Stimulated activated naive B cell treated with anti-CD40 and anti-IgM and Interleukin-4, amounts not matched to agents 10 μg/mL and 1 μg/mL and 100 μg/mL, for 72 hours (primary cell): ENCODE results near the gene LLGL2.

Experiments used
- ATAC-seq, 2 donors: fragments of 150-1000 bp; cut with Tn5 transposase; replicated peaks; 2 replicates each; pipeline ENCODE4 v1.10.0; 2021; ENCODE audit warnings: moderate library complexity in 1 of 2
- DNase-seq: peaks from one replicate; pipeline ENCODE4 v3.0.0; 2021
- H3K27ac Mint-ChIP-seq: one replicate; pipeline ENCODE4 v1.8.0; 2022; ENCODE audit warnings: mild to moderate bottlenecking, mixed read lengths
- H3K27me3 Mint-ChIP-seq, 2 donors: one replicate each; pipeline ENCODE4 v1.8.0; 2022; ENCODE audit warnings: mixed read lengths in 2 of 2
- H3K36me3 Mint-ChIP-seq, 2 donors: one replicate each; pipeline ENCODE4 v1.8.0; 2022; ENCODE audit warnings: mixed read lengths in 2 of 2, mild to moderate bottlenecking in 1 of 2
- H3K4me1 Mint-ChIP-seq, 2 donors: one replicate each; pipeline ENCODE4 v1.8.0; 2022; ENCODE audit warnings: mixed read lengths in 2 of 2, mild to moderate bottlenecking in 1 of 2
- H3K4me3 Mint-ChIP-seq, 2 donors: one replicate each; pipeline ENCODE4 v1.8.0; 2022; ENCODE audit warnings: mild to moderate bottlenecking in 2 of 2, mixed read lengths in 2 of 2, moderate library complexity in 1 of 2
- H3K9me3 Mint-ChIP-seq, 2 donors: one replicate each; pipeline ENCODE4 v1.8.0; 2022; ENCODE audit warnings: mixed read lengths in 2 of 2, mild to moderate bottlenecking in 1 of 2

The LLGL2 gene

DNA sequence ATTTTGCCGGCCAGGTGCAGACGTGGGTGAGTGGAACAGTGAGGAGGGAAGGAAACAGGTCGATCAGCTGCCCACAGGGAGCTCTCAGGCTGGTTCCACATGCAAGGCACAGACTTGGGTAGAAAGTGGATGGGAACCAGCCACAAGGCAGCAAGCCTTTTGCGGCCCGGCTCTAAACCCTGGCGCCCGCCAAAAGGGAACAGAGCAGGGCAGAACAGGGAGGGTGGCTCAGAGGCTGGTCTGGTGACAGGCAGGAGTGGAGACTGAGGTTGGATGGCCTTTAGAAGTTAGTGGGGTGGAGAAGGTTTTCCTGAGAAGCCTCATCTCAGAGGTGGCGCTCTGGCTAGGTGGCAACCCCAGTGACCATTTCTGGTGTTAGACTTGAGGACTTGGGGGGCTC lies 10.4 kb downstream of the LLGL2 start:
- no peaks in the 10 kb centered on the region for H3K9me3 Mint-ChIP-seq
- no peak for ATAC-seq
- peaks cover 8 to 15% of the 10 kb centered on the region in 2 donors for H3K4me1 Mint-ChIP-seq
- no peak for DNase-seq
- H3K4me3 Mint-ChIP-seq, result no peak overlapping the region
- no peaks in the 10 kb centered on the region for H3K27me3 Mint-ChIP-seq
- H3K36me3 Mint-ChIP-seq, result no peaks in the 10 kb centered on the region
- H3K27ac Mint-ChIP-seq, result peak overlapping the region; percentile 26

DNA sequence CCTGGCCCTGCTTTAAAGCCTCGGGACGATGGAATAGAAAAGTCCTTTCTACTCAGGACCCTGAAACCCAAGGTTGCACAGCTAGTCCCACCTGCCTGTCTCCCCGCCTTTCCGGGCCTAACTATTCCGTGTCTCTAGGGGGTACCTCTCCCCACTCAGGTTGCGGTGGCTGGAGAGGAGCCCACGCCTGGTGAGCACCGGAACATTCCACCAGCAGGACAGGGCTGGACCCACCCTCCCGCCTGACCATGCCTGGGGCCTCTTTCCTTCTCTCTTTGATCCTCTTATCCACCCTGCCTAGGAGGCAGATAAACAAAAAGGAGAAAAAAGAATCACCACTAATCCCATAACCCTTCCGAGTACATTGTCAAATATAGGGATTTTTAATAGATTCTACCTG lies 10.9 kb downstream of the LLGL2 start:
- H3K9me3 Mint-ChIP-seq, result no peaks in the 10 kb centered on the region
- no peak overlapping the region for H3K4me3 Mint-ChIP-seq
- peaks cover 8 to 15% of the 10 kb centered on the region in 2 donors for H3K4me1 Mint-ChIP-seq
- H3K27ac Mint-ChIP-seq, result no peak overlapping the region
- ATAC-seq (no peak), DNase-seq (no peak)
- no peaks in the 10 kb centered on the region for H3K36me3 Mint-ChIP-seq
- H3K27me3 Mint-ChIP-seq, result no peaks in the 10 kb centered on the region

DNA sequence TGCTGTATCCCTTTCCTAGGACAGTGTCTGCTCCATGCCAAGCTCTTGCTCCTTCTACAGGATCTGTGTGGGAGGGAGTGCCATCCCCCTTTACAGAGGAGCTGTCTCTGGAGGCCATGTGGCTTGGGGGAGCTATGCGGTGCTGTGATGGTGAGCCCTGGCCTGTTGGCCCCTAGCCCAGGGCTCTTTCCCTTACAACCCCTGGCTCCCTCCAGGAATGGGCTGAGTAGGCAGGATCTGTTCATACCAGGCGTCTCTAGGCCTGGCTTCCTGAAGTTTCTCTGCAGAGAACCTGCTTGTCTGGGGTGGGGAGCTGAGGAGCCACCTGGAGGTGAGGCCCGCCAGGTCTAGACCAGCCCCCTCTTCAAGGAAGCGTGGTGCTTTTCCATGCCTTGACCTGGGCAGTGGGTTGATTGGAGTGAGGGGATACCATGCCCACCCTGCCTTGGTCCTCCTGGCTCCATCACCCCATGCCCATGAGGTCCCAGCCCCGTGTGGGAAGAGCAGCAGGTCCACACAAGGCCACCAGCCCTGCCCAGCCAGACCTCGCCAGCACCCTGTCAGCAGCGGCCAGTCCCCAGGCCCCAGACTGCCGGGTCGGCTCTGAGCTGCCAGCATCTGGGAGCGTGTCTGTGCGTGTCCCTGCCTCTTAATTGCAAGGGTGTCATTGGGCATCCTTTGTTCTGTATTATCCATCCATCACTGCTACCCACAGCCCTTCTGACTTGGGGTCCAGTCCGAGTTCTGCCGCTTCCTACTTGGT lies 14.7 kb downstream of the LLGL2 start:
- Mint-ChIP-seq H3K4me1 (peaks cover 4 to 9% of the 10 kb centered on the region in 2 donors), H3K4me3 (no peak overlapping the region), H3K9me3 (no peaks in the 10 kb centered on the region), H3K36me3 (no peaks in the 10 kb centered on the region), H3K27me3 (no peaks in the 10 kb centered on the region), H3K27ac (no peak overlapping the region)
- ATAC-seq (no peak), DNase-seq (no peak)

DNA sequence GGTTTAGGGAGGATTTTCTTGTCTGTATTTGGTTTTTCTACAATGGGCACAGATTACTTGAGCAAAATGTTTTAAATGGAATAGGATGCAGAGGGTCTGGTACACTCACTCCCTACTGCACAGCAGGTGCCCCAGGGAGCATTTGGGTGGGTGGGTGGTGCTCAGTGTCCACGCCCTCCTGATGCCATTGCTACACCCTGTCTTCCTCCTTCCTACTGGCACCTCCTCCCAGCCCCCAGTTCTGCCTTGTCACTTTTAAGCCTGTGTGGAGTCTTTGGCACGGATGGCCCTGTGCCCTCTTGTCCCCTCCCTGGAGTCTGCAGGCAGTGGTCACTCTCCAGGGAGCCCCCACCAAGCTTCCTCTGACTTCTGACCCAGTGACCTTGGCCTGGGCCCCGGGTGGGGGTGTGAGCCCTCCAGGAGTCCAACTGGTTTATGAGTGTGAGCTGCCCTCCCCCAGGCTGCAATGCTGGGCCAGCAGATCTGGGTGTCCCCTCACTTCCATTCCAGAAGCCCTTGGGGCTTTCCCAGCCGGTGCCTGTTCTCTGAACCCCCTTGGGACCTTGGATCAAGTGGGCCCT lies 15.5 kb downstream of the LLGL2 start:
- Mint-ChIP-seq H3K27me3 (no peaks in the 10 kb centered on the region), H3K9me3 (no peaks in the 10 kb centered on the region), H3K27ac (no peak overlapping the region), H3K4me3 (no peak overlapping the region), H3K4me1 (peaks cover 0 to under 1% of the 10 kb centered on the region in 2 donors), H3K36me3 (no peaks in the 10 kb centered on the region)
- DNase-seq (no peak), ATAC-seq (no peak)

DNA sequence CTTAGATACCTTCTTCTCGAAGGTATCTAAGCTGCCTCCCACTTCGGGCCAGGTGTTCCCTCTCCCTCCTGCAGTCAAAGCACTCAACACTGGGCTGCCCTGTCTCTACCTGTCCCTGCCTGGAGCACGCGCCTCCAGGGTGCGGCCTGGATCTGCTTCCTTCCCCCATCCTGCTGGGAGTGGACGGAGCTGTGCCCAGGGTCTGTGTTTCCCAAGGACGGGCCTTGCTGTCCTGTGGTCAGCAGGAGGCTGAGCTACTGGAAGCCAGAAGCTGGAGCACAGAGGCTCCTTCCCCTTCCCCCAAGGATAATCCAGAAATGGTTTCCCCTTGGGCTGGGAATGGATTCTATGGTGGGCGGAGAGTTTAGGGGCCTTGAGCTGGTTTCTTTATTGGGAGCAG lies 16.7 kb downstream of the LLGL2 start:
- no peaks in the 10 kb centered on the region for H3K36me3 Mint-ChIP-seq
- no peak overlapping the region for H3K4me3 Mint-ChIP-seq
- no peak for DNase-seq
- H3K9me3 Mint-ChIP-seq, result no peaks in the 10 kb centered on the region
- ATAC-seq, result no peak
- H3K27me3 Mint-ChIP-seq, result no peaks in the 10 kb centered on the region
- H3K4me1 Mint-ChIP-seq, result no peaks in the 10 kb centered on the region
- H3K27ac Mint-ChIP-seq, result no peak overlapping the region

DNA sequence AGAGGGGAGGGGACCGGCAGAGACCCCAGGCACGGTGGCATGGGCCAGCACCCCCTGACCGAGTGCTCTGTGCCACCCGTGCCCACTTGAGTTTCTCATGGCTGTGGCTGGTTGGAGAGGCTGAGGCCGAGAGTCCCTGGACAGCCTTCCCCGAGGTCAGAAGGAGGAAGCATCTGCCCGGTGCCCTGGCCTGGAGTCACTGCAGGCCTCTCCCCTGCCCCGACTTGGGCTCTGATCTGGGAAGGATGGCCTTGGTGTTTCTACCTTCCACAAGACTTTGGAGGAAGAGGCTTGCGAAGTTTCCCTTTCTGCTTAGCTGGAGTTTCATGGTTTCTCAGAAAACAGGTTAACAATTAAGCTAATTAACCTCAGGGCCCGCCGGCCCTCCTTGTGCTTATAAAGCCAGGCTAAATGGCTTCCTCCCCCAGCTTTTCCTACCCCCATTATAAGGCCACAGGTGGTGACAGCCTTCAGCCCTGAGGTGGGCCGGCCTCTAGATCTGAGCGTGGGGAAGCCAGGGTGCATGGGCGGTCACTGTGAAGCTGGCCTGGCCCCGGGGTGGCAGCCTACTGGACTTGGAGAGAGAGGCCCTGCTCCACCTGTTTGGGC lies 17.3 kb downstream of the LLGL2 start:
- ATAC-seq (no peak), DNase-seq (no peak)
- no peak overlapping the region for H3K27ac Mint-ChIP-seq
- H3K4me3 Mint-ChIP-seq, result no peak overlapping the region
- no peaks in the 10 kb centered on the region for H3K9me3 Mint-ChIP-seq
- H3K27me3 Mint-ChIP-seq, result no peaks in the 10 kb centered on the region
- no peaks in the 10 kb centered on the region for H3K4me1 Mint-ChIP-seq
- no peaks in the 10 kb centered on the region for H3K36me3 Mint-ChIP-seq

DNA sequence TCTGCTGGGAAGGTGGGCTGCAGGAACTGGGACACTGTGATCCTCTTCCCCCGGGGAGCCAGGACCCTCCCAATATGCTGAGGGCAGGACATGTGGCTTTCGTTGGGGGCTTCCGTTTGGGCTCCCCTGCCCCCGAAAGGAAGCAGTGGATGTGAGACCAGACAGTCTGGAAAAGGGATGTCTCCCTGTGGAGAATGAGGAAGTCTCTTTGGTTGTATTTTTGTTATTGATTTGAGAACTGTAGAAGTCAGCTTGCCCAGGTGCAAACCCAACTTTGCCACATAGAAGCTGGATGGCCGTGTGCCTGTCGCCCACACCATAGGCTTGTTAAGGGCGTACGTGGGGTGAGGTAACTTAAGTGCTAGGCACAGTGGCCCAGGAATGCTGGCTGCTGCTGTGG lies 18.8 kb downstream of the LLGL2 start:
- Mint-ChIP-seq H3K4me1 (no peaks in the 10 kb centered on the region), H3K9me3 (no peaks in the 10 kb centered on the region), H3K36me3 (no peaks in the 10 kb centered on the region), H3K4me3 (no peak overlapping the region), H3K27ac (no peak overlapping the region), H3K27me3 (no peaks in the 10 kb centered on the region)
- ATAC-seq (no peak), DNase-seq (no peak)

DNA sequence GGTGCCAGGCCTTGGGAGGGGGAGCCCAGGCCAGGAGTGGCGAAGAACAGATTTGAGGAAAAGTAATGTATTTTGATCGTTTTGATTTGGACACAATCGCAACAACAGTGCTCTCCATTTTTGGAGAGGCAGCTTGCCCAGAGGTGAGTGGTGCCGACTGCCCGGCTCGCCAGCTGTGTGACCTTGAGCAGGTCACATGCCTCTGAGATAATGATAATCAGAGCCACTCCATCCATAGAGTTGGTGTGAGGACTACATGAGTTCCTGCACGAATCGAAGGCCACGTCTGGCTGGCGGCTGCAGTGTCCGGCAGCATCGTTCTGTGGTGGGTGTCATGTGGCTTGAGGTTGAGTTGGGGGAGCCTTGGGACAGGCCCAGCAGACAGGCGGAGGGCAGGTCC lies 20.7 kb downstream of the LLGL2 start:
- Mint-ChIP-seq H3K27ac (no peak overlapping the region), H3K27me3 (no peaks in the 10 kb centered on the region), H3K36me3 (no peaks in the 10 kb centered on the region), H3K9me3 (no peaks in the 10 kb centered on the region), H3K4me1 (no peaks in the 10 kb centered on the region), H3K4me3 (no peak overlapping the region)
- DNase-seq (no peak), ATAC-seq (no peak)

DNA sequence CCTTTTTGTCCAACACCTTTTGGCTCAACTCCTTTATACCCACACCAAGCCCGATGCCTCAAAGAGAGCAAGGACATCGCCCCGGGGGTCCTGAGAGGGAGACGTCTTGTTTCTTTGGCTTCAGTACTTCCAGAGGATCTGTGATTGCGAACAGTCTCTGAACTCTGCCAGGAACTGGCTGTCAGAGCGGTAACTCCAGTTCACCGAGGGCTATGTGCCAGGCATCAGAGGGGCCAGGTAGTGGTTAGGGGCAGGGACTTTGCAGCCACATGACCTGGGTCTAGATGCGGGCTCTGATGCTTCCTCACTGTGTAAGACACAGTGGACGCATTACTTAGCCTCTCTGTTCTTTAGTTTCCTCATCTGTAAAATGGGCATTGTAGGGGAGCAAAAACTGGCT lies 21.6 kb downstream of the LLGL2 start:
- ATAC-seq, result no peak
- Mint-ChIP-seq H3K4me1 (no peaks in the 10 kb centered on the region), H3K27ac (no peak overlapping the region)

DNA sequence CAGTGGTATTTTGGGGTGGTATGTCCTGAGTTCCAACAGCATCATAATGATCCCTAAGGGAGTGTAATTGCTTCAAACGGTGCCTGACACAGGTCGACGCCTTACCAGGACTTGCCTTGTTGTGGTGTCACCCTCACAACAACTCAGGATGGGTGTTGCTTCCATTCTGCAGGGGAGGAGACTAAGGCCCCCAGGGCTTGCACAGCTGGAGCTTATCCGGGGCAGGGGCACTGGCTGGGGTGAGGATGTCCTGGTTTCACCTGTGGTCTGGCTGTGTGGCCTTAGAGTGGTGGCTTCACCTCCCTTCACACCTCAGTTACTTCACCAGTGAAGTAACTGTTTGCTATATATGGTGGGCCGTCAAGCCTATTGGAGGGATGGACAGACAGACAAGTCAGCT lies 23.3 kb downstream of the LLGL2 start:
- Mint-ChIP-seq H3K27me3 (no peaks in the 10 kb centered on the region), H3K36me3 (no peaks in the 10 kb centered on the region), H3K9me3 (no peaks in the 10 kb centered on the region), H3K4me3 (no peak overlapping the region), H3K4me1 (no peaks in the 10 kb centered on the region), H3K27ac (no peak overlapping the region)
- ATAC-seq, result no peak
- DNase-seq, result no peak

More for the DNA sequence above, 21.6 kb downstream of the LLGL2 start:
- Mint-ChIP-seq H3K36me3 (no peaks in the 10 kb centered on the region), H3K9me3 (no peaks in the 10 kb centered on the region), H3K4me3 (no peak overlapping the region), H3K27me3 (no peaks in the 10 kb centered on the region)
- no peak for DNase-seq

DNA sequence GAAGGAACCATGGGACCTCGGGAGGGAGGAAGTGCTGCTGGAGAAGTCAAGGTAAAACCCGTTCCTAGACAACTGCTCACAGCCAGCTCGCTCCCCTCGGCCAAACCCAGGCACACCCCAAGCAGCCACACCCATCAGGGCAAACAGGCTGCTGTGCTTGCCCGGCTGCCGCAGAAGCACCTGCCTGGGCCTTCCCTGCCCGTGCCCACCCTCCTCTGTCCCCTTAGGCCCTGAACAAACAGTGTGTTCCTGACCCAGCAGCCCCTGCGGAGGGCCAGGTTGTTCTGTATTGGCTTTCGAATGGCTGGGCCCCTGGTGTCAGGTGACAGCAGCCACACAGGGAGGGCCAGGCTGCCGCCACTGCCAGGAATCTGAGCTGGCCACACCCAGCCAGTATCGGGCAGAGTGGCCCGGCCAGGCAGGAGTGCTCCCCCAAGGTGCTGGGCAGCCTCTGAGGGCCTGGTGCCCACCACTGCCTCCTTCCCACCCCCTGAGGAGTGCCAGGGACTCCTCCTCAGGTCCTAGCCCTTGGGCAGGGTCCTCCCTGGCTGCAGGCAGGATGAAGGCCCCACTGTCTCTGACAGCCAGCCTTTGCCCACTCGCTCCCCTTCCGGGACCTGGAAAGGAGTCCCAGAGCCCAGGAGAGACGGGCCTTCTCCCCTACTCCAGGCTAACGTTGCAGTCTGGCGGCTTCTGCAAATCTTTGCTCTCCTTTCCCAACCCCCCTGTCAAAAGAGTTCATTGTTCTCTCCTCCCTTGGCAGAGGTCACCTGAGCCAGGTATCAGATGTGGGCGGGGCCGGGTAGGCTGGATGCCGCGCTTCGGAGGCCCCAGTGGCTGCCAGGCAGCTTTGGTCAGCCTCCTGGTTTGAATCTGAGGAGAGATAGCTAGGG lies 24.0 kb downstream of the LLGL2 start:
- ATAC-seq (no peak), DNase-seq (no peak)
- Mint-ChIP-seq H3K4me3 (no peak overlapping the region), H3K27ac (no peak overlapping the region), H3K4me1 (no peaks in the 10 kb centered on the region), H3K27me3 (no peaks in the 10 kb centered on the region), H3K36me3 (no peaks in the 10 kb centered on the region), H3K9me3 (no peaks in the 10 kb centered on the region)

DNA sequence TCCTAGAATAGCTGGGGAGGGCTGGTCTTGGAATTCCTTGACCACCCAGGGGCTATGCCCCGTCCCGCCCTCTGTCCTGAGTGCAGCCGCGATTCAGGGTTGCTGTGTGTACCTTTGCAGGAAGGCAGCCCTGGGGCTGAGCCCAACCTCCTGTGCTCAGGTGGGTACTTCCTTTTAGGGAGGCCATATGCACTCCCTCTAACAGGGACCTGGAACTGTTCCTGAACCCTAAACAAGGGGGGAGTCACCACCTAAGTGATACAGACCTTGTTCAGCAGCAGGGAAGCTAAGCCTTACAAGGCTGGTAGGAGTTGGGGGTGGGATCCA lies 24.6 kb downstream of the LLGL2 start:
- ATAC-seq, result no peak
- no peak overlapping the region for H3K27ac Mint-ChIP-seq
- no peak for DNase-seq
- H3K9me3 Mint-ChIP-seq, result no peaks in the 10 kb centered on the region
- no peaks in the 10 kb centered on the region for H3K27me3 Mint-ChIP-seq
- H3K36me3 Mint-ChIP-seq, result no peaks in the 10 kb centered on the region
- H3K4me3 Mint-ChIP-seq, result no peak overlapping the region
- H3K4me1 Mint-ChIP-seq, result no peaks in the 10 kb centered on the region

DNA sequence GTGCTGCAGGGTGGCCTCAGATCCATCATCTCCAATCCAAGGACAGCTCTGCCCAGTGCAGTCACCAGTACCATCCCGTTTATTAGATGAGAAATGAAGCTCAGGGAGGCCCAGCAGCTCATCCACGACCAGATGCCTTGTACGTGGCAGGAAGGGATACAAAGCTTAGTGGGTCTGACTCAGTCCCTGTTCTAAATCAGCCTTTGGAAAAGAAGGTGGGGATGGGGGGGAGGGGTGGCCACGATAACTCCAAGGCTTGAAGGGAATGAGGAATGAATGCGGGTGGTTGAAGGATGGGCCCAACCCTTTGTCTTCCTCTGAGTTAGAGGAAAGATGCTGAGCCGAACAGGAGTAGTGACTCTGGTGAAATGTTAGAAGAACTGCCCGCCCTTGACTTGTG lies 25.8 kb downstream of the LLGL2 start:
- Mint-ChIP-seq H3K27ac (no peak overlapping the region), H3K36me3 (no peaks in the 10 kb centered on the region), H3K4me3 (no peak overlapping the region), H3K9me3 (no peaks in the 10 kb centered on the region), H3K27me3 (no peaks in the 10 kb centered on the region), H3K4me1 (no peaks in the 10 kb centered on the region)
- no peak for ATAC-seq
- no peak for DNase-seq

DNA sequence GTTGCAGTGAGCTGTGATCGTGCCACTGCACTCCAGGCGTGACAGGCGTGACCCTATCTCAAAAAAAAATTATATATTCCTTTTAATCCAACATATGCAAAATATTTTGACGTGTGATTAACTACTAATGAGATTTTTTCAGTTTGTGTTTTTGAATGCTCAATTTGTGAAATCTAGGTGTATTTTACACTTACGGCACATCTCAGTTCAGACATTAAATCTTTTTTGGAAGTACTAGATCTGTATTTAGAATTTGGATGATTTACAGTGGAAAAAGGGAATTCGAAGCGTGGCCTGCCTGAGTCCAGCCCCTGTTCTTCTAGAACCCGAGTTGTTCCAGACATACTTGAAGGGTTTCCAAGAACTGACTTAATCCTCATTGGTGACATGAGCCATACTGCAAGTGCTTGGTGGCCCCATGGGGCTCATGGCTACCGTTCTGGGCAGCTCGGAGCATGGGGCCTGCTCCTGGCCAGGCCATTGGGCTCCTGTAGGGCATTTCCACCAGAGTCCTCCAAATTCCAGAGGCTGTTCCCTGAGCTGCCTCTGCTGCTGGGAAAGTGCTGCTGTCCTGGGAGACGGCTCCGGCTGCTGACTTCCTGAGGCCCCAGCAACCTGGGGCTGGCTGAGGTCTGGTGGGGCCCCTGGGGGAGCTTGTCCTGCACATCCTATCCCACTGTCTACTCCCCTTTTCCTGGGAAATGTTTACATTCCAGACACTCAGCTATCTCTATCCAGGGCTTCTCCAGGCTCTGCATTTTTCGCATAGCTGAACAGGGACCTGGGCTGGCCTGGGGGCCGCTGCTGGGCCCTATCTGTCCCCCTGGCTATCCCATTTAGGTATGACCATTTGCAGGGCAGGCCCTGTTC lies 27.2 kb downstream of the LLGL2 start:
- no peaks in the 10 kb centered on the region for H3K36me3 Mint-ChIP-seq
- no peaks in the 10 kb centered on the region for H3K9me3 Mint-ChIP-seq
- no peak overlapping the region for H3K27ac Mint-ChIP-seq
- DNase-seq (no peak), ATAC-seq (no peak)
- no peaks in the 10 kb centered on the region for H3K4me1 Mint-ChIP-seq
- no peak overlapping the region for H3K4me3 Mint-ChIP-seq
- H3K27me3 Mint-ChIP-seq, result no peaks in the 10 kb centered on the region
